ENCODE data around the gene NUDT14. TPM values are rescaled to one million over a fixed set of nuclear protein-coding genes. Genes with fewer than 3 reads are reported as not detected.

NUDT14 gene
- total RNA-seq, 1 experiment from 2014 or later = 50.8 TPM

DNA sequence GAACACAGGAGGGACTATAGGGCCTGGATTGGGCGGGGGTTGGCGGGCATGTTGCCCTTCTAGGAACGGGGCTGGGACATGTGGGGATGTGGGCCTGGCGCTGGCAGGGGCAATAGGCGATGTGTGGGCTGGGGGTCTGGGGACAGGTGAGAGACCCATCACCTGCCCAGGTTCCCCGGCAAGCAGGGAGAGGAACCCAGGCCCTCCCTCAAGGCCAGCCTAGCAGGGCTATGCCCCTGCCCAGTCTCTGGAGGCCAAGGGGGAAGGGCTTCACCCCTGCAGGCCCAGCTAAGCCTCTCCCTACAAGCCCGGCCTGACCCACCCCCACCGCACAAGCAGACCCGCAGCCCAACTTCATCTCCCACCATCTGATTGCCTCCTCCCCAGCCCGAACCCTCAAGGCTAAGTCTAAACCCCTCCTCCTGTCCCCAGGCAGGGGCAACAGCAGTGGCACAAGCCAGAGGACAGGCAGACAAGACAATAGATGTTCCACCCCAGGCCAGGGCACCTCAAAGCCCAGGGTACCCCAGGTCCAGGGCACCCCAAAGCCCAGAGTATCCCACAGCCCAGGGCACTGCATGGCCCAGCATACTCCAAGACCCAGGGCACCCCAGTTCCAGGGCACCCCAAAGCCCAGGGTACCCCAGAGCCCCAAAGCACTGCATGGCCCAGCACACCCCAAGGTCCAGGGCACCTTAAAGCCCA, 19.0 kb downstream of the NUDT14 start:
- H3K9me2 ChIP-seq (replicated peaks; ENCODE audit: low read length) = no peaks in the 10 kb centered on the region
- H3K36me3 ChIP-seq (ENCODE audit: low read depth, low read length) = no peaks in the 10 kb centered on the region
- ATAC-seq = no peak
- CTCF ChIA-PET = no interaction called here
- H3K27ac ChIP-seq (ENCODE audit: low read length) = no peak overlapping the region
- H3K4me1 ChIP-seq (ENCODE audit: insufficient read depth, low read length) = peaks cover 20% of the 10 kb centered on the region
- peaks cover 15% of the 10 kb centered on the region; the same call in 1 of the 2 replicates for H4K20me1 ChIP-seq (ENCODE audit: low read length)
- no peak overlapping the region for H3K9ac ChIP-seq (ENCODE audit: low read length)
- H3K9me3 ChIP-seq (ENCODE audit: low read length) = no peaks in the 10 kb centered on the region
- TF ChIP-seq EZH2phosphoT487 (IDR thresholded peaks at IDR 0.05; ENCODE audit: borderline replicate concordance, low read length) = no peak
- H3K4me2 ChIP-seq (ENCODE audit: low read length) = no peak overlapping the region
- no peaks in the 10 kb centered on the region for H3F3A ChIP-seq (ENCODE audit: low read length, unreplicated experiment)
- no peak overlapping the region for H2AFZ ChIP-seq (ENCODE audit: low read length)
- no peak overlapping the region for H3K4me3 ChIP-seq (ENCODE audit: low read length)
- H3K79me2 ChIP-seq (ENCODE audit: low read length) = peaks cover 64% of the 10 kb centered on the region
- intact Hi-C loops (cut with micrococcal nuclease) = no loop called here
- POLR2A ChIA-PET (ENCODE audit: unreplicated experiment) = no interaction called here
- H3K27me3 ChIP-seq (ENCODE audit: low read length) = no peaks in the 10 kb centered on the region
- BruUV-seq (replicated peaks) = no TSS peak
- peak; percentile 16 for DNase-seq

DNA sequence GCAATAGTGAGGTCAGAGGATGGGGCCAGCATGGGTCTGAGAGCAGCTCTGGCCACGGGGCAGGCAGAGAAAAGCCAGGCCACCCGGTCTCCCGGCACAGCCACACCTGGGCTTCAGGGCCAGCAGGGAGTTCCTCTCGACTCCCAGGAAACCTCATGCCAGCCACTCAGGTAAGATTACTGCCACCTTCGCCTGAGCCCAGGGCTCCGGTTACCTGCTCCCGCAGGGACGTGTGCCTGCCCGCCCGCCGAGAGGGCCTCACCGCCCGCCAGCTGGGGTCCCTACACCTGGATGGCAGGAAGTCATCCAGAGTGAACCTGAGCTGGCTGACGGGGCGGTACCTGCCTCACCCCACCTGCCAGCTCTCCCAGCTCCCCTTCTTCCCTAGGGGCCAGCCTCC, 19.8 kb downstream of the NUDT14 start:
- no peak overlapping the region for H2AFZ ChIP-seq (ENCODE audit: low read length)
- H3K27ac ChIP-seq (ENCODE audit: low read length) = no peak overlapping the region
- H4K20me1 ChIP-seq (ENCODE audit: low read length) = peaks cover 15% of the 10 kb centered on the region; the same call in 1 of the 2 replicates
- no peak for ATAC-seq
- H3K4me1 ChIP-seq (ENCODE audit: insufficient read depth, low read length) = peaks cover 12% of the 10 kb centered on the region
- H3K9ac ChIP-seq (ENCODE audit: low read length) = no peak overlapping the region
- POLR2A ChIA-PET (ENCODE audit: unreplicated experiment) = no interaction called here
- no peaks in the 10 kb centered on the region for H3K9me2 ChIP-seq (replicated peaks; ENCODE audit: low read length)
- H3F3A ChIP-seq (ENCODE audit: low read length, unreplicated experiment) = no peaks in the 10 kb centered on the region
- no peaks in the 10 kb centered on the region for H3K27me3 ChIP-seq (ENCODE audit: low read length)
- peaks cover 55% of the 10 kb centered on the region for H3K79me2 ChIP-seq (ENCODE audit: low read length)
- H3K36me3 ChIP-seq (ENCODE audit: low read depth, low read length) = no peaks in the 10 kb centered on the region
- no peaks in the 10 kb centered on the region for H3K9me3 ChIP-seq (ENCODE audit: low read length)
- no peak overlapping the region for H3K4me3 ChIP-seq (ENCODE audit: low read length)
- no peak for DNase-seq
- intact Hi-C loops (cut with micrococcal nuclease) = no loop called here
- no peak overlapping the region for H3K4me2 ChIP-seq (ENCODE audit: low read length)
- no TSS peak for BruUV-seq (replicated peaks)
- CTCF ChIA-PET = no interaction called here
- no peak for TF ChIP-seq EZH2 (IDR thresholded peaks at IDR 0.05; ENCODE audit: low read length, unreplicated experiment)
- TF ChIP-seq, protein P1, sequence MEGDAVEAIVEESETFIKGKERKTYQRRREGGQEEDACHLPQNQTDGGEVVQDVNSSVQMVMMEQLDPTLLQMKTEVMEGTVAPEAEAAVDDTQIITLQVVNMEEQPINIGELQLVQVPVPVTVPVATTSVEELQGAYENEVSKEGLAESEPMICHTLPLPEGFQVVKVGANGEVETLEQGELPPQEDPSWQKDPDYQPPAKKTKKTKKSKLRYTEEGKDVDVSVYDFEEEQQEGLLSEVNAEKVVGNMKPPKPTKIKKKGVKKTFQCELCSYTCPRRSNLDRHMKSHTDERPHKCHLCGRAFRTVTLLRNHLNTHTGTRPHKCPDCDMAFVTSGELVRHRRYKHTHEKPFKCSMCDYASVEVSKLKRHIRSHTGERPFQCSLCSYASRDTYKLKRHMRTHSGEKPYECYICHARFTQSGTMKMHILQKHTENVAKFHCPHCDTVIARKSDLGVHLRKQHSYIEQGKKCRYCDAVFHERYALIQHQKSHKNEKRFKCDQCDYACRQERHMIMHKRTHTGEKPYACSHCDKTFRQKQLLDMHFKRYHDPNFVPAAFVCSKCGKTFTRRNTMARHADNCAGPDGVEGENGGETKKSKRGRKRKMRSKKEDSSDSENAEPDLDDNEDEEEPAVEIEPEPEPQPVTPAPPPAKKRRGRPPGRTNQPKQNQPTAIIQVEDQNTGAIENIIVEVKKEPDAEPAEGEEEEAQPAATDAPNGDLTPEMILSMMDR (conservative IDR thresholded peaks at IDR 0.05; ENCODE audit: low read depth, low read length) = no peak
- no peak for TF ChIP-seq EZH2phosphoT487 (IDR thresholded peaks at IDR 0.05; ENCODE audit: borderline replicate concordance, low read length)

DNA sequence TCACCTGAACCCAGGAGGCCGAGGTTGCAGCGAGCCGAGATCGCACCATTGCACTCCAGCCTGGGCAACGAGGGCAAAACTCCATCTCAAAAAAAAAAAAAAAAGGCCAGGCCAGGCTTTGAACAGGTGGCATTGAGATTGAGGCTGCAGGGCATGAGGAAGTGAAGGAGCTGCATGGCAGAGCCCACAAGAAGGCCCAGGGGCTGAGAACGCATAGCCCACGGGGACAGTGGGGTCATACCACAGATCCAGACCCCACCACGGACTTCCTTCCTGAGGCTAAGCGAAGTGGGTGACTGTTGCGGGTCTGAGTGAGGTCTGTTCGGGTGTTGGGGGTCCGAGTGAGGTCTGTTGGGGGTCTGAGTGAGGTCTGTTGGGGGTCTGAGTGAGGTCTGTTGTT, 20.3 kb downstream of the NUDT14 start:
- Histone ChIP-seq H2AFZ (ENCODE audit: low read length) (no peak overlapping the region), H3K9ac (ENCODE audit: low read length) (no peak overlapping the region), H3F3A (ENCODE audit: low read length, unreplicated experiment) (no peaks in the 10 kb centered on the region), H3K4me2 (ENCODE audit: low read length) (no peak overlapping the region), H3K36me3 (ENCODE audit: low read depth, low read length) (no peaks in the 10 kb centered on the region), H3K27me3 (ENCODE audit: low read length) (no peaks in the 10 kb centered on the region), H4K20me1 (ENCODE audit: low read length) (peaks cover 15% of the 10 kb centered on the region; the same call in 1 of the 2 replicates), H3K79me2 (ENCODE audit: low read length) (peaks cover 50% of the 10 kb centered on the region), H3K4me1 (ENCODE audit: insufficient read depth, low read length) (peaks cover 7% of the 10 kb centered on the region), H3K9me2 (replicated peaks; ENCODE audit: low read length) (no peaks in the 10 kb centered on the region), H3K4me3 (ENCODE audit: low read length) (no peak overlapping the region), H3K9me3 (ENCODE audit: low read length) (no peaks in the 10 kb centered on the region), H3K27ac (ENCODE audit: low read length) (no peak overlapping the region)
- BruUV-seq (replicated peaks) = no TSS peak
- ChIA-PET POLR2A (ENCODE audit: unreplicated experiment) (no interaction called here), CTCF (no interaction called here)
- no peak for ATAC-seq
- intact Hi-C loops (cut with micrococcal nuclease) = no loop called here
- no peak for DNase-seq
- TF ChIP-seq, protein P1 (conservative IDR thresholded peaks at IDR 0.05; ENCODE audit: low read depth, low read length) = no peak
- no peak for TF ChIP-seq EZH2 (IDR thresholded peaks at IDR 0.05; ENCODE audit: low read length, unreplicated experiment)
- no peak for TF ChIP-seq EZH2phosphoT487 (IDR thresholded peaks at IDR 0.05; ENCODE audit: borderline replicate concordance, low read length)

Measured in PC-3 (cell line).